ENCODE data around the gene CEP41. TPM values are rescaled to one million over a fixed set of nuclear protein-coding genes. Genes with fewer than 3 reads are reported as not detected.
A peak's percentile ranks its signal among the peaks of the same experiment; 100 is the strongest.

The CEP41 gene
- total RNA-seq, 3 donors from 2014 or later = 5.9 to 8.9 (median 7.0) TPM

DNA sequence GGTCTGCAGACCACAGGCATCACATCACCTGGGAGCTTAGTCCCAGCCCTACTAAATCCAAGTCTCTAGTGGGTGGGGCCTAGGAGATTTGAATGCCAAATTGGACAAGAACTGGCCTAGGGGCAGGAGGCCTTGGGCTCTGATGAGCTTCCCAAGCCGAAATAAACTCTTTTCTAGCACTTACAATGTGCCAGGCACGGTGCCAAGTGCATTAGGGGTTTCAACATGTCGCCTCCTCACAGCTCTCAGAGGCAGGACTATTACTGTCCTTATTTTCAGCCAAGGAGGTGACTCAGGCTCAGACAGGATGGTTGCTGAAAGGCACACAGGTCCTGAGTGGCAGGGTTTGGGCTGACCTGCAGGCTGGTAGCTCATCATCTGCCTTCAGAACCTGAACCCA lies 69.8 kb downstream of the CEP41 start:
- intact Hi-C loops (cut with DNase I; ENCODE audit: low total_unique reads) = no loop called here
- Histone ChIP-seq H3K4me1 (peaks cover 17 to 30% of the 10 kb centered on the region in 2 donors), H3K4me3 (no peak overlapping the region), H3K27me3 (no peaks in the 10 kb centered on the region), H3K9me3 (no peaks in the 10 kb centered on the region), H3K27ac (peak overlapping the region; percentile 81 to 96), H3K36me3 (no peaks in the 10 kb centered on the region)
- DNase-seq (ENCODE audit: low spot score in 2 of 2) = no peak
- TF ChIP-seq POLR2A (IDR thresholded peaks at IDR 0.05) (no peak), POLR2AphosphoS5 (IDR thresholded peaks at IDR 0.05) (no peak)
- TF ChIP-seq, protein P1, sequence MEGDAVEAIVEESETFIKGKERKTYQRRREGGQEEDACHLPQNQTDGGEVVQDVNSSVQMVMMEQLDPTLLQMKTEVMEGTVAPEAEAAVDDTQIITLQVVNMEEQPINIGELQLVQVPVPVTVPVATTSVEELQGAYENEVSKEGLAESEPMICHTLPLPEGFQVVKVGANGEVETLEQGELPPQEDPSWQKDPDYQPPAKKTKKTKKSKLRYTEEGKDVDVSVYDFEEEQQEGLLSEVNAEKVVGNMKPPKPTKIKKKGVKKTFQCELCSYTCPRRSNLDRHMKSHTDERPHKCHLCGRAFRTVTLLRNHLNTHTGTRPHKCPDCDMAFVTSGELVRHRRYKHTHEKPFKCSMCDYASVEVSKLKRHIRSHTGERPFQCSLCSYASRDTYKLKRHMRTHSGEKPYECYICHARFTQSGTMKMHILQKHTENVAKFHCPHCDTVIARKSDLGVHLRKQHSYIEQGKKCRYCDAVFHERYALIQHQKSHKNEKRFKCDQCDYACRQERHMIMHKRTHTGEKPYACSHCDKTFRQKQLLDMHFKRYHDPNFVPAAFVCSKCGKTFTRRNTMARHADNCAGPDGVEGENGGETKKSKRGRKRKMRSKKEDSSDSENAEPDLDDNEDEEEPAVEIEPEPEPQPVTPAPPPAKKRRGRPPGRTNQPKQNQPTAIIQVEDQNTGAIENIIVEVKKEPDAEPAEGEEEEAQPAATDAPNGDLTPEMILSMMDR (IDR thresholded peaks at IDR 0.05) = no peak

DNA sequence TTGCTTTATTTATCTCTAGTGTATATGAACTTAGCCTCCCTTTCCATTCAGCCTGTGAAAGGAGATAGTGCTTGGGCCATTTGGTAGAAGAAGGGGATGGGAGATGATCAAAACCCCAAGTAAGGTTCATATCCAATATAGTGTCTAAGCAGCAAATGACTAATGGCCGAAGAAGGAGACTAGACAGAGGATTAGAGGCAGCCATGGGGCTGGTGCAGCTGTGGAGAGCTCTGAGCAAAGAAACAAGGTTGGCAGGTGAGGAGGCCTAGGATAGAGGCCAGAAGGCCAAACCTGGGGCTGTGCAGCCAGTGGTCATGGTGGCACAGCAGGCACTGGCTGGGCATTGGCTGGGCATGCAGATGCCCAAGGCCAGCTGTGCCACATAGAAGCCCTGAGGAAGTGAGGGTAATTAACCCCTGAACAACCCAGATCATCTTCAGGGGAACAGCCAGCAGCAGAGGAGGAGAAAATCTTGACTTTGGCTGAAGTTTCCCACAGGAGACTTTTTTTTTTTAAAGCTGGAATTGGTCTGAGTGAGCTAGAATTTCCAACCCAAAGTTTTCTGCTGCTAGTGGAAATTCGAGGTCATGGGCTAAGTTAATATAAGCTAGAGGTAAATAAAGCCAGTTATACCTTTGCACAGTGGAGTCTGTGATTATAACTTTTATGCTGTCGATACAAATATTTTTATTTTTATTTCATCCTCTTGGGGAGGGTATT lies 70.8 kb downstream of the CEP41 start:
- Histone ChIP-seq H3K4me3 (no peak overlapping the region), H3K4me1 (peaks cover 17 to 30% of the 10 kb centered on the region in 2 donors), H3K9me3 (no peaks in the 10 kb centered on the region), H3K36me3 (no peaks in the 10 kb centered on the region), H3K27me3 (no peaks in the 10 kb centered on the region), H3K27ac (peak overlapping the region; percentile 71 to 78)
- intact Hi-C loops (cut with DNase I; ENCODE audit: low total_unique reads) = no loop called here
- DNase-seq (ENCODE audit: low spot score in 2 of 2) = no peak
- TF ChIP-seq POLR2AphosphoS5 (IDR thresholded peaks at IDR 0.05) = no peak
- no peak for TF ChIP-seq POLR2A (IDR thresholded peaks at IDR 0.05)
- TF ChIP-seq, protein P1 (IDR thresholded peaks at IDR 0.05) = no peak

DNA sequence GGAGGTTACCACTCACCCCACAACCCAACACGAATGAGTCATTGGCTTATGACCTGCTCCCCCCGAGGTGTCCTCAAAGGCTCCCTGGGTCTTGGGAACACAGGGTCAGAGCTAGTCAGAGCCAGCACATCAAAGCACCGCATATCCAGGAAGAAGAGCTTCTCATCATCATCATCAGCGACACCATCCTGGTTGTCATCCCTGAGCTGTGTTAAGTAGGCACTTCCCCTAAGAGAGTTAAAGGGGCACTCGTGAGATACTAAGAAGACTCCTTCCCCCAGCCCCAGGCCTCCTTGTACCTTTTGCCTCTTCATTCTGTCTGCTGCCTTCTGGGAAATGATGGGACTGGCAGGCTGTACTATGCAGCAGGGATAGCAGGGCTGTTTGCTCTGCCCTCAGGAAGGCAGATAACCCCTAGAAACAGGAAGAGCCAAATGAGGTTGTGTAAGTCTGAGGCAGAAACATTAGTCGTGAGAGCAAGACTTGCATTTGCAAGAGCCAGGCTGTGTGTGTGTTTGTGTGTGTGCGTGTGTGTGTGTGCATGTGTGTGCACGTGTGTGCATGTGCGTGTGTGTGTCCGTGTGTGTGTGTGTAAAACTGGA lies 71.6 kb downstream of the CEP41 start:
- H3K9me3 ChIP-seq = no peaks in the 10 kb centered on the region
- intact Hi-C loops (cut with DNase I; ENCODE audit: low total_unique reads) = no loop called here
- peak overlapping the region; percentile 71 to 78 for H3K27ac ChIP-seq
- no peaks in the 10 kb centered on the region for H3K36me3 ChIP-seq
- H3K4me1 ChIP-seq = peaks cover 12 to 30% of the 10 kb centered on the region in 2 donors
- no peaks in the 10 kb centered on the region for H3K27me3 ChIP-seq
- TF ChIP-seq POLR2A (IDR thresholded peaks at IDR 0.05) = no peak
- peak in 1 of 3 donors; percentile 15 for TF ChIP-seq POLR2AphosphoS5 (IDR thresholded peaks at IDR 0.05)
- H3K4me3 ChIP-seq = no peak overlapping the region
- DNase-seq (ENCODE audit: low spot score in 2 of 2) = no peak

DNA sequence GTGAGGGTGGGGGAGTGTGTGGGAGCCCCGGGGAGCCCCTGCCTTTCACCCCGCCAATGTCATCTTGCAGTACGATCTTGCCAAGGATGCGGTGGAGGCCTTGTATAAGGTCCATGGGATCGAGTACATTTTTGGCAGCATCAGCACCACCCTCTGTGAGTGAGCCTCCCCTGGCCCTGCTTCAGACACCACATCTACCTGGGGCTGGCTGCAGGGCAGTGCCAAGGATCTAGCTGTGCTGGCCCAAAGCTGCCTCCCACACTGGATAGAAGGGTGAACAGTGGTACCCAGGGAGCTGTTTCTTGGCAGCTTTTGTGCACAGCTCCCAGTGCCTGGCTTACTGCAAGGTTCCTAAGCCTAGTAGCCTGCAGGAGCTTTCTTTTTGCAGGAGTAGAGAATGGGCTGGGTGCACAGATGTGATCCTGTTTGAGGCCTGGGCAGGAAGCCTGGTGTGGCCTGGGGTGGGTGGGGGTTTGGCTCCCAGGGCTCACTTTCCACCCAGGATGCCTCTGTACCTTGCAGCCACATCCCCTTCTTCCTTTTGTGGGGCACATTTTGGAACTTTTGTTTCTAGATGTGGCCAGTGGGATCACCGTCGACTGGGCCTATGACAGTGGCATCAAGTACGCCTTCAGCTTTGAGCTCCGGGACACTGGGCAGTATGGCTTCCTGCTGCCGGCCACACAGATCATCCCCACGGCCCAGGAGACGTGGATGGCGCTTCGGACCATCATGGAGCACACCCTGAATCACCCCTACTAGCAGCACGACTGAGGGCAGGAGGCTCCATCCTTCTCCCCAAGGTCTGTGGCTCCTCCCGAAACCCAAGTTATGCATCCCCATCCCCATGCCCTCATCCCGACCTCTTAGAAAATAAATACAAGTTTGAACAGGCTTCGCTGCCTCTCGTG lies 72.7 kb downstream of the CEP41 start:
- Histone ChIP-seq H3K27ac (peak overlapping the region in 1 of 2 donors; percentile 78), H3K27me3 (no peaks in the 10 kb centered on the region), H3K9me3 (no peaks in the 10 kb centered on the region), H3K4me1 (peaks cover 6 to 27% of the 10 kb centered on the region in 2 donors), H3K36me3 (no peaks in the 10 kb centered on the region), H3K4me3 (no peak overlapping the region)
- DNase-seq (ENCODE audit: low spot score in 2 of 2) = no peak
- no peak for TF ChIP-seq POLR2AphosphoS5 (IDR thresholded peaks at IDR 0.05)
- TF ChIP-seq POLR2A (IDR thresholded peaks at IDR 0.05) = no peak
- TF ChIP-seq, protein P1 (IDR thresholded peaks at IDR 0.05) = no peak
- intact Hi-C loops (cut with DNase I; ENCODE audit: low total_unique reads) = no loop called here

DNA sequence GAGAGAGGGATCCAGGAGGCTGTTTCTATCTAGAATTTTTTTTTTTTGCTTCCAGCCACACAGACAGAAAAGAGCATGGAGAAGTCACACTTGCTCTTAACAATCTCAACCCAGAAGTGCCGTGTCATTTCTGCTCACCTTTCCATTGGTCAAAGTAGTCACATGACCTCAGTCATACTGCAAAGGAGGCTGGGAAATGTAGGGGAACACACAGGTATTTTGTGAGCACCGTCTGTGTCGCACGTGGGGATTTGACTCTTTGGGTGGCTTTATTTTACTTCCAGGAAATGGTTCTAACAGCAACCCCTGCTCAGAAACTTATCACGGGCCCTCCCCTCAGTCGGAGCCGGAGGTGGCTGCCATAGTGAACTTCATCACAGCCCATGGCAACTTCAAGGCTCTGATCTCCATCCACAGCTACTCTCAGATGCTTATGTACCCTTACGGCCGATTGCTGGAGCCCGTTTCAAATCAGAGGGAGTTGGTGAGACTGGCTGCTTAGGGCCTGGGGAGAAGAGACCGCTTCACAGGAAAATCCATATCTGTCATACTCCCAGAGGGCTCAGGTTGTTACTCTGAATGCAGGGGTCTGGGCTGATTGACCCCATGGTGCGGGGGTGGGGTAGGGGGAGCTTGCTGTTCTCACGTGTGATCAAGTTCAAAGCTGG lies 73.6 kb downstream of the CEP41 start:
- no peak overlapping the region for H3K27ac ChIP-seq
- TF ChIP-seq POLR2A (IDR thresholded peaks at IDR 0.05) (no peak), POLR2AphosphoS5 (IDR thresholded peaks at IDR 0.05) (no peak)
- TF ChIP-seq, protein P1 (IDR thresholded peaks at IDR 0.05) = no peak
- H3K4me3 ChIP-seq = no peak overlapping the region
- intact Hi-C loops (cut with DNase I; ENCODE audit: low total_unique reads) = no loop called here
- no peaks in the 10 kb centered on the region for H3K9me3 ChIP-seq
- H3K36me3 ChIP-seq = no peaks in the 10 kb centered on the region
- no peaks in the 10 kb centered on the region for H3K27me3 ChIP-seq
- no peak for DNase-seq (ENCODE audit: low spot score in 2 of 2)
- peaks cover 6 to 19% of the 10 kb centered on the region in 2 donors for H3K4me1 ChIP-seq
